ENCODE measurements around the gene ITSN2.

DNA sequence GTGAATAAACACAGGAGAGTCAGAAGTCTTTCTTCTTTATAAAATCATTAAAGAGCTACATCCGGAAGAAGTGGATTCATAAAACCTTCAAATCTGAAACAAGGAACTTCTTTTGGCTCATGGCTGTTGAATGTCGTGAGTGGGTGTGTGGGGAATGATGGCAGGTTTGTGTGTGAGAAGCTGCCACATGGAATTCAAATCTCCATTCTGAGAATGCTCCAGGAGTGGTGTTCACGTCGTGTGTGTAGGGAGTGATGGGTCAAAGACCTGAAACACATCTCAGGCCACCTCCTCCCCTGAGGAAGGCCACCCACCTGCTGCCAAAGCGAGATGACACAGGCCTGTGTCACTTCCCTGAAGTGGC is 156.6 kb downstream of the ITSN2 start:
- TF ChIP-seq POLR2A (IDR thresholded peaks at IDR 0.05; ENCODE audit: low read length) (no peak), GATA1 (IDR thresholded peaks at IDR 0.05; ENCODE audit: low read depth, low read length) (no peak)
